Fibroblast of skin of back (primary cell): ENCODE data around the gene TULP4.
"Not testable (repeated sequence)": the region's sequence is repeated elsewhere in the genome, so short reads cannot be mapped to it uniquely, and the experiment has no call there.

Experiments
- DNase-seq: peaks from one replicate; pipeline ENCODE4 v3.0.0-alpha.2; 2013

The TULP4 gene

DNA sequence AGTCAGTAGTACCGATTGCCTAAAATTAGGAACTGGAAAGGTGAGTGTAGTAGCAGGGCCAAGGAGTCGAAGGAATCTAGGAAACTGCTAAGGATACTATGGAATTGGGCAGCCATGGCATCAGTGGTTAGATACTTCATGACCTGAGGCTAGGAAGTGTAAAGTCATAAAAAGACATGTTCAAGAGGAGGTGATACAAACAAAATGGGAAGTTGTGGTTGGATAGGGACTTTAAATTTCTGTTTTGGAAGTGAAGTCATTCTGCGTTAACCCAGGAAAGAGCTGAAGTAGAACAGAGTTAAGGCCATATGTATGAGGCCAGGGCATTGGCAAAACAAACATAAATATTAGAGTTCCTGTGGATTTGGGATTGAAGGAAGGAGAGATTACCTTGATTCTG lies 159.1 kb downstream of the TULP4 start:
- no peak for DNase-seq

DNA sequence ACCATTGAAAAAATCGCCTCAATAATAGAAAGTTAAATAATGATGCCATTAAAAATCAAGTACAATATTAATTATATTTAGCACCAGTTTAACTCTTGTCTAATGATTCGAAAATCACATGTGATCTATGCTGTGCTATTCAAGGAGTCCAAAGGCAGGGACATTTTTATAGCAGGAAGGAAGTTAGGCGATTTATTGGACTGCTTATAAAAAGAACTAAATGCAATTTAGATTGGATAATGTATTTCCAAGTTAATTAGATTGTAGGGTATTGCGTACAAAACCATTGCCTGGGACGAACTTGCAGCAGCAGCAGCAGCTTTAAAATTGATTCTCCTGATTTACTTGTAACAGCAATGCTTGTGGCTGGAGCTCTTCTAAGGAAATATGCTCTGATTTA lies 160.2 kb downstream of the TULP4 start:
- no peak for DNase-seq

DNA sequence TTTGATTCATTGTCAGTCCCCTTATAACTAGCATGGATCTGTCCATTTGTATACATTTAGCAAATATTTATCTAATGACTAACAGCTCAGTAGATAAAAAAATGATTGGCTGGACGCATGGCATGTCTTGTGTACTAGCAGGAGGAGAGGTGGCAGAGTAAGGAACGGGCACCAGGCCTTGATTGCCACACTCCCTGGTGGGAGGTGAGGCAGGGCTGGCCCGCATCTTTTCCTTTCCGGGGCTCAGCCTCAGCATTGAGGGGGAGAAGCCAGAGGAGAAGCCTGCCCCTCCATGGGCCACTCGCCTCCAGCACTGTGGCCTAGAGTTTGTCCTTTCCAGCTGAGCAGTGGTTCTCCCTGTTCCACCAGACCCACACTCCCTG lies 162.7 kb downstream of the TULP4 start:
- peak; percentile 65 for DNase-seq

DNA sequence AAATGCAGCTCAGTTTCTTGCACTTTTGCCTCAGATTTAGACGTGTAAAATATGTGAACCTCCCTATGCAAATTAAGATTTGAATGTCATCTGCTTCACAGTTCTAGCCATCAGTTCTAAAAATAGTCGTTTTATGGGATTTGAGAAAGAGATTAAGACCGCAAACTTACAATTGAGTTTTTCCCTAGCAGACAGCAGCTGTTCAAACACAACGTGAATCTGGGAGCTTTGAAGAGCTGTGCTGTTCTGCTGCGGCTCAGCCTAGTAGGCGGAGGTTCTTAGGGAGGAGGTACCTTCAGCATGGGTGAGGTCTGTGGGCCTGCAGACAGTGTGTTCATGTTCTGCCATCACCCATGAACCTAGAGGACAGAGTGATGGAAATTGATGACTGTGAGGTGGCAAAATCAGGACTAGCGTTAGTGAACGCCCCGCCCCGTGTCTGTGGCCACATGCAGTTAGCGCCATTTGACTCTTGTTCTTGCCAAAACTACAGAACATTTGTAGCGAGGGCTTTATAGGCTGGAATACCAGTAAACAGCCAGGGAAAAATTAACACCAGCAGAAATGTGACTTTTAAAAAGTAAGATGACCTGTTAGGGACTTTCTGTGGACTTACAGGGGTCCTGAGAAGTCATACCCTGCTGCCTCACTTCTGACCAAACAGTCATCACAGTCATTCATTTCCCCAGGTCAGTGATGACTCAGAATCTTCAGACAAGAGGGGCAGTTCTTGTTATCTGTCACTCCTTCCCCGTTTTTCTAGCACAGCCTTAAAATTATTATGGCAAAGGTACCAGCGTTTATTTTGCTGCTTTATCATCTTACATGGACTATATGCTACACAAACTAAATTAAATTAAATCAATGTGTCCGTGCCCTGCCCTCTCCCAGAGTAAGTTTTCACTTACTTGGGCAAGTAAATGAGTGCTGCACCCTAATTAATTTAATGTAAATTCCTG lies 163.4 kb downstream of the TULP4 start:
- DNase-seq, result peak; percentile 68

DNA sequence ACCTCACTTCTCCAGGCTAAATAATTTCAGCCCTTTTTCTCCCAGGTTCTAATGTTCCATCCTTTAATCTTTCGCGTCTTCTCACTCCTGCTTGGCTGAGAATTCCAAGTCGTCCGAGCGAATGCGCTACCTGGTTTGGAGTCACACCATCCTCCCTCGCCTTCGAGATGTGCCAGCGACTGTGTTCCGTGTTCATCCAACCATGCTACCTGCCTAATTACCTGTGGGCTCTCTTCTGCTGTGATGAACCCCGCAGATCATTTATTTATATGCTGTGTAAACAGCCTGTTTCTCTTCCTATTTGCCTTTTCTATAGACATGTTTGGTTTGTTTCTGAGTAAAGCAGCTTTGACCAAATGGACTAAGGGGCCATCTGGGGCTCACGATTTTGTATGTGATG lies 164.1 kb downstream of the TULP4 start:
- no peak for DNase-seq

DNA sequence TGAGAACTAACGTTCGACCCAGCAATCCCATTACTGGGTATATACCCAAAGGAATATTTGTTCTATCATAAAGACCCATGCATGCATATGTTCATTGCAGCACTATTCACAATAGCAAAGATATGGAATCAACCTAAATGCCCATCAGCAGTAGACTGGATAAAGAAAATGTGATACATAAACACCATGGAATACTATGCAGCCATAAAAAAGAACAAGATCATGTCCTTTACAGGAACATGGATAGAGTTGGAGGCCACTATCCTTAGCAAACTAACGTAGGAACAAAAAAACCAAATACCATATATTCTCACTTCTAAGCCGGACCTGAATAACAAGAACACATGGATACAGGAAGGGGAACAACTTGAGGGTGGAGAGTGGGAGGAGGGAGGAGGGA lies 165.5 kb downstream of the TULP4 start:
- DNase-seq, result not testable (repeated sequence)

DNA sequence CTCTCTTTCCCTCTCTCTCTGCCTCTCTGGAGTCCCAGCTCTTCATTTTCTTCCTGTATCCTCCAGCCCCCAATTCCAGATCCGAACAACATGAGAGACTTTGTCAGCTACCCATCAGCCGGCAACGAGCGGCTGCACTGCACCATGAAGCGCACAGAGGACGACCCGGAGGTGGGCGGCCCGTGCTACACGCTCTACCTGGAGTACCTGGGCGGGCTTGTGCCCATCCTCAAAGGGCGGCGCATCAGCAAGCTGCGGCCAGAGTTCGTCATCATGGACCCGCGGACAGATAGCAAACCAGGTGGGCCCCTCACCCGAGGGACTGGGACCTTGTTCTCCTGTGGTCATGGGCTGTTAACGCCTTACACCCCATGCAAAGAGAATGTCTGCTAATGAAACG lies 168.7 kb downstream of the TULP4 start:
- no peak for DNase-seq

DNA sequence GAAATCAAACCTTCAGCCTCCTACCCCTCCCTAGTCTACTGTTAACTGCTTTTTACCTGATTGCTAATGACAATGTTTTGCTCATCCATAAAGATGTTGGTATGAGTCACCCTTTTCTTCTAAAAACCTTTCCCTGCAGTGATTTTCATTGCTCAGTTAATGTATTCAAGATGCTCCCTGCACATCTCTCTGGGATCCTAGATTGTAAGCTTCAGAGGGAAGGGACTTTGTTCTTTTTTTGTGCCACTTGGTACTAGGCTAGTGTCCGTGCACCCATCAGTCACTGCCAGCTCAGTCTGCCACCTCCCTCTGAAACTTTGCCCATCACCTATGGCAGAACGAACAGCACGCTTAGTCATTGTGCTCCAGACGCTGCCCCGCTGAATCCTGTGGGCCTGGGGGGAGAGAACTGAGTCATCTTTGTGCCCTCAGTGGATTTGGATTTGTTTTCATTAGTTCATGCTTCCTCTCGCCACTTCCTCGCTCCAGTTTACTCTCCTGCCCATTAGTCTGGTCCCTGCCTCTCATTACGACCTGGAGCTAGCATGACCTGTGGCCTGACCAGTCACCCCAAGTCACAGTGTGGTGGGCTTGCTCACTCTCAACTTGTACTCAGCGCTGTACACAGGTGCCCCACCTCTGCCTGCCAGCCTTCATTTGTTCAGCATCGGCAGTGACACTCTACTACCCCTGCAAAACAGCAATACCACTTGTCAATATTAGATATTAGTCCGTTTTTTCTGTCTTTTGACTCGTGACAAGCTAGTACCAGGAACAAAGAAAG lies 169.6 kb downstream of the TULP4 start:
- peak; percentile 91 for DNase-seq

DNA sequence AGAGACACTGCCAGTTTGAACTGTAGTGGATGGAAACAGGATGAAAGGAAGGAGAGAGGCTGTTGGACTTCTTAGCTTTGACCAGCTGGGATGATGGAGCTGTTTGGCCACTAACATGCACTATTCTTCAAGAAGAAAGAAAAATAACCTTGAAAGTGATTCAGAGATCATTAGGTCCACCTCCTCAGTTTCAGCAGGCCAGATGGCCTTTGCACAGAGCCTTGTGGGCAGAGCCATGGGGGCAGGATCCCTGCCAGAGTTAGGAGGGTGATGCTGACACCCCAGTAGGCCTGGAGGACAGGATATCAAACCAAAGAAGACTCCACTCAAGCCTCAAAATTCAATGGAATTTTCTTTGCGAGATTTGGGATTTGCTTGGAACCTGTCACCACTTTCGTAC lies 173.2 kb downstream of the TULP4 start:
- no peak for DNase-seq

DNA sequence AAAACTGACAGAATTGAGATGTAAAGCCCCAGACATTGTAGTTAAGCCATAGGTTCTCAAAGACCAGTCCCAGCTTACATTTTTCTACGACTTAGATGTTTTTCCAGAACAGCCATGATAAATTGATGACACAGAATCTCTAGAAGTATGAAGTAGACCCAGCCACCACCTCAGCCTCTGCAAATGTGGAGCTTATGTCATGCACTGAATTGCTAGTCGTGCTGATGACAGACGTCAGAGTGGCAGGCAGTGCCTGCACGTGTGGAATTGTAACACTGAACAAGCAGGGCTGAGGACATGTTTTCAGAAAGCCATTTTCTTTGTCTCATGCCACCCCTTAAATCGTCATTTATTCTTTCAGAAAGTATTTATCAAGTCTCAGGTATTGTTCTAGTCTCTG lies 175.2 kb downstream of the TULP4 start:
- DNase-seq, result peak; percentile 57

DNA sequence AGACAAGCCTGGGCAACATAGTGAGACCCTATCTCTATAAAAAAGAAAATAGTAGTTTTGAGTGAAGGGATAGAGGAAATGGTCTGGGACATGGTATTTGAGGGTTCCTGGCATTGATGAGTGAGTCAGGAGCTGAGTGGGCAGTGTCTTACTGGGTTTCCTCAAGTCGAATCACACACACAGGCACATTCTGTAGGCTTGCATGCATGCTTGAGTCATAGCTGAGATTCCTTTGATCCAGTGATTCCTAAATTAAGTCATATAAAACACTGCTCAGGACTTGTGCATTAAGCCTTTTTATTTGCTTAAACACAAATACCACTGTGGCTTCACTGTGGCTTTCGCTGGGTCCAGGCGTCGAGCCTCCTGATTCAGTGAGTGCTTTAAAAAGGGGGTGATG lies 175.8 kb downstream of the TULP4 start:
- peak; percentile 99 for DNase-seq

DNA sequence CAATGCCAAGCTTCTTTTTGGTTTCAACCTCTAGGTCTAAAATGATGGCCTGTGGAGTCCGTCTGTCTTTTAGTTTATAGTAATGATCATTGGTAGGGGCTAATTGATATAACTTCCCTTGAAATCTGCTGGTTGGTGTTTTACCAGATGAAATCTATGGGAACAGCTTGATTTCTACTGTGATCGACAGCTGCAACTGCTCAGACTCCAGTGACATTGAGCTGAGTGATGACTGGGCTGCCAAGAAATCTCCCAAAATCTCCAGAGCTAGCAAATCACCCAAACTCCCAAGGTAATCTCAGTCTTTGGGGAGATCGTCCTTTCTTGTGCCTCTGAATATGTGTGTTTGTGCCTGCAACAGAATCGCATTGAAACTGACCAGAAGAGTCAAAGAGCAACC lies 177.2 kb downstream of the TULP4 start:
- DNase-seq, result no peak

DNA sequence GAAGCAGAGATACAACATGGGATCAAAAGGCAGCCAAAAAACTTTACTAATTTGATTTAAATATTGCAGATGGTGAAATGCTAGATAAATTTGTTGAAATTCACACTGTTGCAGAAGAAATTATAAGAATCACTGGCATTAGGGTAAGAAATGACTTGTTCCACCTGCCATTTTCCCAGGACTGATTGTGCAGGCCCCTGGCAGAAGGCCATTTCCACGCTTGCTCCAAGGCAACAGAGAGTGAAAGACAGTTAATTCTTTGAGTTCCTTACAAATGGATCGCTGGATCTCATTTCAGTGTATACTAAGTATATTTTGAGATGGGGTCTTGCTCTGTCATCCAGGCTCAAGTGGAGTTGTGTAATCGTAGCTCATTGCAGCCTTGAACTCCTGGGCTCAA lies 180.6 kb downstream of the TULP4 start:
- DNase-seq, result no peak

DNA sequence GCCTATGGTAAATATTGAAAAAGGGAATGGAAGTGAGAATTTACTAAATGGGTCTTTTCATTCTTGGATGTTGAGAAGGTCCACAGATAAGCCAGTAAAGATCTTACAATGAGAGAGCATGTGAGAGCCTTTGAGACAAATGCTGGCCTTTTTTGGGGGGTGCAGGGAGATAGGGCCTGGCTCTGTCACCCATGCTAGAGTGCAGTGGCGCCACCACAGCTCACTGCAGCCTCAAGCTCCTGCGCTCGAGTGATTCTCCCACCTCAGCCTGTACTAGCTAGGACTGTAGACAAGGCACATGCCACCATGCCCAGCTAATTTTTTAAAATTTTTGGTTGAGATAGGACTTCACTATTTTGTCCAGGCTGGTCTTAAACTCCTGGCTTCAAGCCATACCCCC lies 184.4 kb downstream of the TULP4 start:
- no peak for DNase-seq

DNA sequence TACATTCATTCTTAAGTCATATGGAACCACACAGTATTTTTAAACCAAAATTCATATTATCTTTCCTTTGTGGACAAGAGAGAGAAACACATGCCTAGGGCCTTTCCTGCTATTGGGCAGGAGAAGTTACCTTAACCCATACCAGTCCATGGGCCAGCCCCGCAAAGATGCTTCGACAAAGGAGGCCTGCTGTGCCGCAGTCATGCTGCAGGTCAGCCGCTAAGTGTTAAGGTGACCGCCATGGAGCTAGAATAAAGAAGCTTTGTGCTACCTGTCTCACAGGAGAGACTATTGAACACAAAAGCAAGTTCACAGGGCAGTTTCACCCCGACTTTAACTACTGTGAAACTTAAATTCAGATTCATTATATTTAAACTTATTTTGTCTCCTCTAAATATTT lies 185.4 kb downstream of the TULP4 start:
- no peak for DNase-seq

DNA sequence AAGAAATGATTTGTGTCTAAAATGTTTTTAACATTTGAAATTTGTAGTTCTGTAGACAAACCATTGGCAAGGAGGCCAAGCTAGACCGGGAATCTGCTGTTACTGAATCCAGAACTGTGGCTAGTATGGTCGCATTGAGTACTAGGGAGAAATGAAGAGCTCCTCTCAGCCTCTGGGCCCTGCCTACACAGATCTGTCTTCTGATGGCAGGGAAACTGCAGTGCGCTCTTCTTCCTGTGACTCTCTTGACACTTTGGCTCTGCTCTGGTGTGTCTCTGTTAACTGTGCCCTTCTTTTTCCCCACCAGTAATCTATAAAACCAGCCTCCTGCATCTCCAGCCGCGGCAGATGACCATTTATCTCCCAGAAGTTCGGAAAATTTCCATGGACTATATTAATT lies 186.1 kb downstream of the TULP4 start:
- DNase-seq, result no peak

DNA sequence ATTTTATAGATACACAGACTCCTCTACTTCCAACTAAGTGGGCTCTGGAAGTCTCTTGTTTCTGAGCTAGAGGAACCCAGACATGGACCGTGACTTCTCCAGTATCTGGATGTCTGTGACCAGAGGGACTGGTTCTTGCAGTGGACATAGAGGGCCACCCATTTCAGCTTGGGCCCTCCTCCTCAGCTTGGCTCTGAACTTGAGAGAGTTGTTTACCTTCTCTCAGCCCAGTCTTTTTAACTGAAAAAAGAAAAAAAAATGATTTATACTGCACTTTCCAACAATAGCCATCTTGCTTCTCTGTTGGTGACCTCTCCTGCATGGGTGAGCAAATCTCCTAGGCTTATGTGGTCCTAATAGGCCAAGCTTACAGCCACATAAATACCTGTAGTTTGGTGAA lies 187.3 kb downstream of the TULP4 start:
- DNase-seq, result no peak

DNA sequence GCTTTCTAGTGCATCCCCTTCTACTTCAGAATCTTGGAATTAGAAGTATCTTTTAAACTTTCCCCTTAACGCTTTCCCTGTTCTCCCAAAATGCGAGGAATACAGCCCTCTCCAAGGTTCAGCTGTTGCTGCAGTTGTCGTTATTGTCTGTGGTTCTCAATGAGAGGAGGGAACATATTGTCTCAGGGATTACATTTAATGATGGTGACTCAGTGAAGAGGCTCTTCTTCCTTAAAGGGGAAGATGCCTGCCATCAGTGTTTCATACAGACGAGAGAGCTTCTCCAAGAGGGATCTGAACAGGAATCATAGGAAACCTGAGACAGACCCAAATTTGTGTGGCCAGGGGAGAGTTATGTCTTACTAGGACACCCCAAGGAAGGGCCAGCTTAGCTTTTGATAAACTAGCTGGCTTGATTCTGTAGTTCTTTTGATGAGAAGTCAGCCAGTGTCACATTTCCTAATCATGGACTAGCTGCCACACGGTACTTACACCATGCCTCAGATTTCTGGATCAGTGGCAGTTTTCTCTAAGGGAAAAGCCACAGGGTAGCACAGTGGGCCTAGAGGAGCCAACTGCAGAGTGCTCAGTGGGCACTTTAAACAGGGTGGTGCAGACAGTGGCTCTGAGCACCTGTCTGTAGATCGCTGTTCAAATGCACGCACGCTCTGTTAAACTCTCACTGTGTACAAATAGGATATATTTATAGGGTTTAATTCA lies 187.9 kb downstream of the TULP4 start:
- DNase-seq, result peak; percentile 43

DNA sequence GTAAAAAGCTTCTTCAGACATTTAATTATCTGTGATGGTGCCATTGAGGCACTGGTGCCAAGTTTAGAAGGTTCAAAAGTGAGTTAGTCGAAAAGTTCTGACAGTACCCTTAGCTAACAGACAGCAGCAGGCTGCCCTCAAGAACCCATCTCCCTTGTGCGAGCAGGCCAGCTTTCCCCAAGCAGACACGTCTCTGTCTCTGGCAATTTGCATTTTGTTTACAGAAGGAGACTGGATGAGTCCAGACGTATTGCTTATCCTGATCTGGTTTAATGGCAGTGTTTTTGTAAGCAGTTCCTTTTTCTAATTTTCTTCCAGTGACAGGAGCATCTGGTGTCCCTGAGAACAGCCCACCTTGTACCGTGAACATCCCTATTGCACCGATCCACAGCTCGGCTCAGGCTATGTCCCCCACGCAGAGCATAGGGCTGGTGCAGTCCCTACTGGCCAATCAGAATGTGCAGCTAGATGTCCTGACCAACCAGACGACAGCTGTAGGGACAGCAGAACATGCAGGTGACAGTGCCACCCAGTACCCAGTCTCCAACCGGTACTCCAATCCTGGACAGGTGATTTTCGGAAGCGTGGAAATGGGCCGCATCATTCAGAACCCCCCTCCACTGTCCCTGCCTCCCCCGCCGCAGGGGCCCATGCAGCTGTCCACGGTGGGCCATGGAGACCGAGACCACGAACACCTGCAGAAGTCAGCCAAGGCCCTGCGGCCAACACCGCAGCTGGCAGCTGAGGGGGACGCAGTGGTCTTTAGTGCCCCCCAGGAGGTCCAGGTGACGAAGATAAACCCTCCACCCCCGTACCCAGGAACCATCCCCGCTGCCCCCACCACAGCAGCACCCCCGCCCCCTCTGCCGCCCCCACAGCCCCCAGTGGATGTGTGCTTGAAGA lies 189.3 kb downstream of the TULP4 start:
- DNase-seq, result no peak

DNA sequence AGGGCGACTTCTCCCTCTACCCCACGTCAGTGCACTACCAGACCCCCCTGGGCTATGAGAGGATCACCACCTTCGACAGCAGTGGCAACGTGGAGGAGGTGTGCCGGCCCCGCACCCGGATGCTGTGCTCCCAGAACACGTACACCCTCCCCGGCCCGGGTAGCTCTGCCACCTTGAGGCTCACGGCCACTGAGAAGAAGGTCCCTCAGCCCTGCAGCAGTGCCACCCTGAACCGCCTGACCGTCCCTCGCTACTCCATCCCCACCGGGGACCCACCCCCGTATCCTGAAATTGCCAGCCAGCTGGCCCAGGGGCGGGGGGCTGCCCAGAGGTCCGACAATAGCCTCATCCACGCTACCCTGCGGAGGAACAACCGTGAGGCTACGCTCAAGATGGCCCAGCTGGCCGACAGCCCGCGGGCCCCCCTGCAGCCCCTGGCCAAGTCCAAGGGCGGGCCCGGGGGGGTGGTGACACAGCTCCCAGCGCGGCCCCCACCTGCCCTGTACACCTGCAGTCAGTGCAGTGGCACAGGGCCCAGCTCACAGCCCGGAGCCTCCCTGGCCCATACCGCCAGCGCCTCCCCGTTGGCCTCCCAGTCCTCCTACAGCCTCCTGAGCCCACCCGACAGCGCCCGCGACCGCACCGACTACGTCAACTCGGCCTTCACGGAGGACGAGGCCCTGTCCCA lies 190.1 kb downstream of the TULP4 start:
- DNase-seq, result no peak

DNA sequence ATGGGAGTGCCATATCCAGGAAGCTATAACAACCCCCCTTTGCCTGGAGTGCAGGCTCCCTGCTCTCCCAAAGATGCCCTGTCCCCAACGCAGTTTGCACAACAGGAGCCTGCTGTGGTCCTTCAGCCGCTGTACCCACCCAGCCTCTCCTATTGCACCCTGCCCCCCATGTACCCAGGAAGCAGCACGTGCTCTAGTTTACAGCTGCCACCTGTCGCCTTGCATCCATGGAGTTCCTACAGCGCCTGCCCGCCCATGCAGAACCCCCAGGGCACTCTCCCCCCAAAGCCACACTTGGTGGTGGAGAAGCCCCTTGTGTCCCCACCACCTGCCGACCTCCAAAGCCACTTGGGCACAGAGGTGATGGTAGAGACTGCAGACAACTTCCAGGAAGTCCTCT lies 191.0 kb downstream of the TULP4 start:
- no peak for DNase-seq

DNA sequence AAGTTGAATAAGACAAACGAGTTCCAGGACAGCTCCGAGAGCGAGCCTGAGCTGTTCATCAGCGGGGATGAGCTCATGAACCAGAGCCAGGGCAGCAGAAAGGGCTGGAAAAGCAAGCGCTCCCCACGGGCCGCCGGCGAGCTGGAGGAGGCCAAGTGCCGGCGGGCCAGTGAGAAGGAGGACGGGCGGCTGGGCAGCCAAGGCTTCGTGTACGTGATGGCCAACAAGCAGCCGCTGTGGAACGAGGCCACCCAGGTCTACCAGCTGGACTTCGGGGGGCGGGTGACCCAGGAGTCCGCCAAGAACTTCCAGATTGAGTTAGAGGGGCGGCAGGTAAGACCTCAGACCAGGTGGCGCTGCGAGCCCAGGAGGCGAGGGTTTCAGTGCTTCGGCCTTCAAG lies 191.6 kb downstream of the TULP4 start:
- DNase-seq, result no peak
